Trophoblast cell (in vitro differentiated cells and primary cell): ENCODE results near the gene NR5A2.

Experiments used
- DNase-seq, 2 donors: peaks; one replicate each; pipeline ENCODE4 v3.0.0-alpha.2; 2016
- H2AFZ ChIP-seq: 2 replicates; pipeline ENCODE4 v1.6.1; 2013; ENCODE audit warnings: low read length, moderate library complexity, mild to moderate bottlenecking; ENCODE audit not compliant: insufficient read depth, poor library complexity
- H2AK5ac ChIP-seq: 2 replicates; pipeline ENCODE4 v1.6.1; 2013; ENCODE audit warnings: mild to moderate bottlenecking, low read length
- H2BK120ac ChIP-seq: 2 replicates; pipeline ENCODE4 v1.6.1; 2013; ENCODE audit warnings: low read length, mild to moderate bottlenecking, moderate library complexity; ENCODE audit not compliant: insufficient read depth, poor library complexity
- H2BK12ac ChIP-seq: 2 replicates; pipeline ENCODE4 v1.6.1; 2013; ENCODE audit warnings: mild to moderate bottlenecking, low read length, moderate library complexity
- H2BK5ac ChIP-seq: 2 replicates; pipeline ENCODE4 v1.6.1; 2013; ENCODE audit warnings: low read length, low read depth, moderate library complexity, mild to moderate bottlenecking; ENCODE audit not compliant: poor library complexity
- H3K14ac ChIP-seq: 2 replicates; pipeline ENCODE4 v1.6.1; 2013; ENCODE audit warnings: mild to moderate bottlenecking, low read length
- H3K18ac ChIP-seq: 2 replicates; pipeline ENCODE4 v1.6.1; 2013; ENCODE audit warnings: mild to moderate bottlenecking, low read length
- H3K23ac ChIP-seq: 2 replicates; pipeline ENCODE4 v1.6.1; 2013; ENCODE audit warnings: low read length
- H3K27ac ChIP-seq: 2 replicates; pipeline ENCODE4 v1.5.1; 2013; ENCODE audit warnings: low read depth, mild to moderate bottlenecking, inconsistent platforms, low read length, moderate library complexity
- H3K27me3 ChIP-seq: 2 replicates; pipeline ENCODE4 v1.6.1; 2013; ENCODE audit warnings: inconsistent platforms, mild to moderate bottlenecking, low read length, moderate library complexity; ENCODE audit not compliant: insufficient read depth
- H3K36me3 ChIP-seq, 2 experiments: 1 replicate in 1 of 2; 2 replicates in 1 of 2; pipeline ENCODE4 v1.6.1; 2013; ENCODE audit warnings: low read length in 2 of 2, mild to moderate bottlenecking in 2 of 2, moderate library complexity in 1 of 2; ENCODE audit not compliant: insufficient read depth in 2 of 2, control insufficient read depth in 1 of 2
- H3K4ac ChIP-seq: 2 replicates; pipeline ENCODE4 v1.6.1; 2013; ENCODE audit warnings: low read depth, mild to moderate bottlenecking, low read length, moderate library complexity
- H3K4me1 ChIP-seq, 2 experiments: 1 replicate in 1 of 2; 2 replicates in 1 of 2; pipeline ENCODE4 v1.6.1; 2013; ENCODE audit warnings: low read length in 2 of 2, mild to moderate bottlenecking in 2 of 2, moderate library complexity in 1 of 2; ENCODE audit not compliant: insufficient read depth in 2 of 2, control insufficient read depth in 1 of 2
- H3K4me2 ChIP-seq: 2 replicates; pipeline ENCODE4 v1.6.1; 2013; ENCODE audit warnings: inconsistent platforms, mild to moderate bottlenecking, low read length, moderate library complexity
- H3K4me3 ChIP-seq: 2 replicates; pipeline ENCODE4 v1.5.1; 2013; ENCODE audit warnings: mild to moderate bottlenecking, low read depth, low read length, inconsistent platforms
- H3K79me1 ChIP-seq: one replicate; pipeline ENCODE4 v1.6.1; 2013; ENCODE audit warnings: low read length
- H3K79me2 ChIP-seq: 2 replicates; pipeline ENCODE4 v1.6.1; 2013; ENCODE audit warnings: low read length, mild to moderate bottlenecking; ENCODE audit not compliant: control insufficient read depth, insufficient read depth, poor library complexity
- H3K9ac ChIP-seq: 2 replicates; pipeline ENCODE4 v1.6.1; 2013; ENCODE audit warnings: mild to moderate bottlenecking, low read length
- H3K9me3 ChIP-seq: 2 replicates; pipeline ENCODE4 v1.6.1; 2013; ENCODE audit warnings: low read depth, mild to moderate bottlenecking, control low read depth, inconsistent platforms, low read length; ENCODE audit not compliant: insufficient read depth
- H4K12ac ChIP-seq: 2 replicates; pipeline ENCODE4 v1.6.1; 2013; ENCODE audit warnings: low read depth, mild to moderate bottlenecking, low read length, moderate library complexity
- H4K8ac ChIP-seq: 2 replicates; pipeline ENCODE4 v1.6.1; 2013; ENCODE audit warnings: low read depth, mild to moderate bottlenecking, low read length, moderate library complexity
- H4K91ac ChIP-seq: one replicate; pipeline ENCODE4 v1.6.1; 2013; ENCODE audit warnings: low read depth, mild to moderate bottlenecking, low read length, moderate library complexity
- WGBS: extraction: QIAGEN DNeasy Blood & Tissue Kit; methylation state at CpG from one replicate; pipeline ENCODE4 v1.1.7; 2013; ENCODE audit warnings: missing lambda C conversion rate; ENCODE audit not compliant: insufficient read length, insufficient coverage; ENCODE audit errors: extremely low coverage; 5-methylcytosine and 5-hydroxymethylcytosine counted together

The NR5A2 gene

DNA sequence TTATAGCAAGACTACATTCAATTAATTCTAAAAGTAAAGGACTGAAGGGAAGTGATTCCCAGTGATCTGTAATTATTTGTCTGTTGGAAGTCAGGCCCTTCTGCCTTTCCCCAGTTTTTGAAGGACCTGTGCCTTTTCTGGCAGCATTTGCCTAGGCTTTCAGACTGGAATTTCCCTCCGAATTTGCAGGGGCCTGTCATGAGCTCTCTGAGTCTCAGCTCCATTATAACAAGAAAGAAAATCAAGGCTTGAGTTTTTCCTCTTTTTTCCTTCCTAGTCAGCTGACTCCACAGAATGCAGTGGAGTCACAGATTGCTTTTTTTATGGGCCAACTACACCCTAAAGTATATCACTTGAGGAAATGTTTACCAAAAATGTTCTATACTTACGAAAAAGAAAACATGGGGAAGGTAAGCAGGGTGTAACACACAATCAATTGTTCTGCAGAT is 1.1 kb downstream of the NR5A2 start:
- Histone ChIP-seq H3K23ac (no peak overlapping the region), H4K91ac (no peak overlapping the region), H3K36me3 (no peaks in the 10 kb centered on the region), H3K27ac (no peak overlapping the region), H2BK120ac (no peak overlapping the region), H3K79me2 (no peaks in the 10 kb centered on the region), H2BK12ac (no peak overlapping the region), H3K4ac (no peak overlapping the region), H3K4me1 (peaks cover 0 to 2% of the 10 kb centered on the region in 2 experiments), H2AK5ac (no peak overlapping the region), H3K27me3 (peaks cover 25% of the 10 kb centered on the region), H3K4me3 (peak overlapping the region; percentile 59), H3K9ac (no peak overlapping the region), H4K12ac (no peak overlapping the region), H3K18ac (no peak overlapping the region), H3K14ac (no peak overlapping the region), H2BK5ac (no peak overlapping the region), H2AFZ (peak overlapping the region; percentile 37), H3K4me2 (peak overlapping the region; percentile 95), H3K79me1 (no peaks in the 10 kb centered on the region), H3K9me3 (no peaks in the 10 kb centered on the region), H4K8ac (no peak overlapping the region)
- DNase-seq = no peak
- no CpG with 5 or more reads among the region's 2 CpGs for WGBS

DNA sequence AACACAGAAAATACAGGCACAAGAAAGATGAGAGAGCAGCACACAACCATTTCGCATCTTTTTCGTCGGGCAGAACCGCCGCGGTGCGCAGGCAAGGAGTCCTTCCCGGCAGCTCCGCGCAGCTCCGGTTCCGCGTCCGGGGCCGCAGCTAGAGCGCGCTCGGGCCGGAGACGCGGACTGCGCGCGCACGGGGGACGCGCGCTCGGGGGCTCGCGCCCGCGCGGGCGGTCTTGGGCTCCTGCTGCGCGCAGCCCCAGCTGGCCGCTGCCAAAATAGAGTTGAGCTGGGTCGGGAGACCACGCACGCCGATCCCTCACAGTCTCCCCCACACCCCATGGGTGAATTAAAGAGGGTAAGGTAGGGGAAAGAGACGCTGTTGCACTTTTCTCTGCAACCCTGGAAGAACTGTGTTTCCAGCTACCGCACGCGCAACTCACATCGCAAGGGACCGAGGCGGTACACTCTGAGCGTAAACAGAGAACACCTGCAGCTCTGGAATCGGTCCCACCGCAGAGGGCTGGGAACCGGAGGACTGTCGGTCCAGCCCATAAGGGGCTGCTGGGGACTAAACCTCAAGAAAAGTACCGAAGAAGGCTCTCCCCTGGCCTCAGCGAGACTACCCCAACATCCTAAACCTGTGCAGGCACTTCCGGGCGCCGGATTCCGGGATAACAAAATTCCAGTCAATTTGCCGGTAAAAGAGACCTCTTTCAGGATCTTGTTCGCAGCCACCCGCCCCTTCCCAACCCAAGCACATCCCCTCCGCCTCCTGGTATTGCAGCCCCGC is 1.7 kb downstream of the NR5A2 start:
- H3K9me3 ChIP-seq = no peaks in the 10 kb centered on the region
- peak overlapping the region; percentile 29 for H3K9ac ChIP-seq
- no peak overlapping the region for H3K27ac ChIP-seq
- H3K36me3 ChIP-seq = no peaks in the 10 kb centered on the region
- H3K4me2 ChIP-seq = peak overlapping the region; percentile 95
- no peak overlapping the region for H3K4ac ChIP-seq
- H4K8ac ChIP-seq = no peak overlapping the region
- no peak overlapping the region for H4K91ac ChIP-seq
- H2BK12ac ChIP-seq = no peak overlapping the region
- no peak overlapping the region for H2BK120ac ChIP-seq
- no peak overlapping the region for H2AK5ac ChIP-seq
- H2AFZ ChIP-seq = peak overlapping the region; percentile 39
- peaks cover 0 to 2% of the 10 kb centered on the region in 2 experiments for H3K4me1 ChIP-seq
- no peak overlapping the region for H3K14ac ChIP-seq
- no CpG with 5 or more reads among the region's 65 CpGs for WGBS
- H2BK5ac ChIP-seq = no peak overlapping the region
- peak overlapping the region; percentile 59 for H3K4me3 ChIP-seq
- DNase-seq = peak in 1 of 2 donors; percentile 45
- no peaks in the 10 kb centered on the region for H3K79me2 ChIP-seq
- H4K12ac ChIP-seq = no peak overlapping the region
- H3K27me3 ChIP-seq = peaks cover 31% of the 10 kb centered on the region
- H3K18ac ChIP-seq = no peak overlapping the region
- no peaks in the 10 kb centered on the region for H3K79me1 ChIP-seq
- H3K23ac ChIP-seq = no peak overlapping the region

DNA sequence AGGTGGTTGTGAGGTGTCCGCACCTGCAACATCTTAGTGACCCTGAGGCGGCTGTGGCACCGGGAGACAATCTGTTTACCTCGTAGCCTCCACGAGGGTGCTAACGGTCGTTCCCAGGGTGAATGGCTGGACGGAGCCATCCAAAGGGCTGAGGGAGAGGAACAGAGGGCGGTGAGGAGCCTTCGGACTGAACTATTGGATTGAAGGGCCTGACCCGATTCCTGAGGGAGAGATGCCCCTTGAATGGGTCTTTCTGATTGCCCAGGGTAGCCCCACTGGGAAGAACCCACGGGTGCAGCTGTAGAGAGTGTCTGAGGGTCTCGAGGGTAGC is 2.3 kb downstream of the NR5A2 start:
- Histone ChIP-seq H3K9me3 (no peaks in the 10 kb centered on the region), H2BK5ac (no peak overlapping the region), H3K79me1 (no peaks in the 10 kb centered on the region), H3K23ac (no peak overlapping the region), H3K4me1 (peaks cover 0 to 2% of the 10 kb centered on the region in 2 experiments), H3K4ac (no peak overlapping the region), H3K4me2 (peak overlapping the region; percentile 95), H4K8ac (no peak overlapping the region), H2BK120ac (no peak overlapping the region), H3K14ac (no peak overlapping the region), H2AFZ (peak overlapping the region; percentile 39), H4K12ac (no peak overlapping the region), H3K9ac (no peak overlapping the region), H3K18ac (no peak overlapping the region), H4K91ac (no peak overlapping the region), H3K36me3 (no peaks in the 10 kb centered on the region), H2AK5ac (no peak overlapping the region), H3K79me2 (no peaks in the 10 kb centered on the region), H3K4me3 (peak overlapping the region; percentile 5), H3K27ac (no peak overlapping the region), H2BK12ac (no peak overlapping the region), H3K27me3 (peaks cover 34% of the 10 kb centered on the region)
- WGBS = no CpG with 5 or more reads among the region's 13 CpGs
- no peak for DNase-seq

DNA sequence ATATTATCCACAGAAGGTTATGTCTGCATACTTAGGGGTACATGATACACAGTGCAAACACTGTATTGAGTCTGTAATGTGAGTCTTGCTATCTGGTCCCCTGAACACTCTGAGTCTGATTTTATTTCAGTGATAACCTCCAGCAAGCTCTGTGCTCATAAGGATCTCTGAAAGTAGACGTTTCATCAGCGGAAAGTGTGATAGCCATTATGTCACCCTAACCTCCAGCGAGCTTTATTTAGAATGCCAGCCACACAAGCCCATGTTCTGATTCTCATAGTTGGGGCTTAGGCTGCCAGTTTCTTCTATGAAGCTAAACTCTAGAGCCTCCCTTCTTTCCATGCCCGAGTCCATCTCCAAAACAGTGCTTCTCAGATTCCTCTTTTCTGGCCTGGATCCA is 3.3 kb downstream of the NR5A2 start:
- H3K79me1 ChIP-seq = no peaks in the 10 kb centered on the region
- H3K4me2 ChIP-seq = no peak overlapping the region
- peaks cover 0 to 2% of the 10 kb centered on the region in 2 experiments for H3K4me1 ChIP-seq
- no CpG with 5 or more reads among the region's 4 CpGs for WGBS
- no peak overlapping the region for H3K27ac ChIP-seq
- no peak overlapping the region for H3K14ac ChIP-seq
- no peak overlapping the region for H2AFZ ChIP-seq
- H3K4me3 ChIP-seq = no peak overlapping the region
- no peaks in the 10 kb centered on the region for H3K79me2 ChIP-seq
- H3K9ac ChIP-seq = no peak overlapping the region
- H2BK12ac ChIP-seq = no peak overlapping the region
- H3K36me3 ChIP-seq = no peaks in the 10 kb centered on the region
- no peak overlapping the region for H4K12ac ChIP-seq
- H4K8ac ChIP-seq = no peak overlapping the region
- no peak overlapping the region for H3K18ac ChIP-seq
- DNase-seq = no peak
- no peak overlapping the region for H2BK5ac ChIP-seq
- no peak overlapping the region for H3K4ac ChIP-seq
- H4K91ac ChIP-seq = no peak overlapping the region
- H3K9me3 ChIP-seq = no peaks in the 10 kb centered on the region
- no peak overlapping the region for H2AK5ac ChIP-seq
- peaks cover 44% of the 10 kb centered on the region for H3K27me3 ChIP-seq
- H2BK120ac ChIP-seq = no peak overlapping the region
- no peak overlapping the region for H3K23ac ChIP-seq
